Measurements from ENCODE around the gene PRSS12.

GRCh38 chr4:118265312-118266144 lies 87.3 kb downstream of the PRSS12 start:
- TF ChIP-seq, protein P1, sequence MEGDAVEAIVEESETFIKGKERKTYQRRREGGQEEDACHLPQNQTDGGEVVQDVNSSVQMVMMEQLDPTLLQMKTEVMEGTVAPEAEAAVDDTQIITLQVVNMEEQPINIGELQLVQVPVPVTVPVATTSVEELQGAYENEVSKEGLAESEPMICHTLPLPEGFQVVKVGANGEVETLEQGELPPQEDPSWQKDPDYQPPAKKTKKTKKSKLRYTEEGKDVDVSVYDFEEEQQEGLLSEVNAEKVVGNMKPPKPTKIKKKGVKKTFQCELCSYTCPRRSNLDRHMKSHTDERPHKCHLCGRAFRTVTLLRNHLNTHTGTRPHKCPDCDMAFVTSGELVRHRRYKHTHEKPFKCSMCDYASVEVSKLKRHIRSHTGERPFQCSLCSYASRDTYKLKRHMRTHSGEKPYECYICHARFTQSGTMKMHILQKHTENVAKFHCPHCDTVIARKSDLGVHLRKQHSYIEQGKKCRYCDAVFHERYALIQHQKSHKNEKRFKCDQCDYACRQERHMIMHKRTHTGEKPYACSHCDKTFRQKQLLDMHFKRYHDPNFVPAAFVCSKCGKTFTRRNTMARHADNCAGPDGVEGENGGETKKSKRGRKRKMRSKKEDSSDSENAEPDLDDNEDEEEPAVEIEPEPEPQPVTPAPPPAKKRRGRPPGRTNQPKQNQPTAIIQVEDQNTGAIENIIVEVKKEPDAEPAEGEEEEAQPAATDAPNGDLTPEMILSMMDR (IDR thresholded peaks at IDR 0.05), result no peak
- TF ChIP-seq POLR2A (IDR thresholded peaks at IDR 0.05) (no peak), EP300 (IDR thresholded peaks at IDR 0.05) (no peak), POLR2AphosphoS5 (IDR thresholded peaks at IDR 0.05) (no peak)
